H9 (cell line): ENCODE results near the gene TMLHE. TPM values are rescaled to one million over a fixed set of nuclear protein-coding genes. Genes with fewer than 3 reads are reported as not detected.

Experiments used
- DNase-seq: peaks from one replicate; pipeline ENCODE4 v3.0.0-alpha.2; 2017
- H2AFZ ChIP-seq: one replicate; pipeline ENCODE4 v1.6.1; 2013; ENCODE audit warnings: mild to moderate bottlenecking, low read length, control low read depth, moderate library complexity
- H2AK5ac ChIP-seq: 2 replicates; pipeline ENCODE4 v1.6.1; 2013; ENCODE audit warnings: low read length, control low read depth, mixed read lengths; ENCODE audit not compliant: insufficient read length
- H2BK120ac ChIP-seq: one replicate; pipeline ENCODE4 v1.6.1; 2013; ENCODE audit warnings: low read depth, mild to moderate bottlenecking, low read length, control low read depth, inconsistent platforms; ENCODE audit not compliant: poor library complexity, severe bottlenecking
- H2BK12ac ChIP-seq: 2 replicates; pipeline ENCODE4 v1.6.1; 2013; ENCODE audit warnings: low read length, control low read depth, mixed read lengths, low read depth; ENCODE audit not compliant: insufficient read length
- H2BK15ac ChIP-seq: 2 replicates; pipeline ENCODE4 v1.6.1; 2013; ENCODE audit warnings: low read depth, low read length, control low read depth
- H2BK20ac ChIP-seq: one replicate; pipeline ENCODE4 v1.6.1; 2013; ENCODE audit warnings: low read depth, mild to moderate bottlenecking, low read length, control low read depth, inconsistent platforms; ENCODE audit not compliant: poor library complexity, severe bottlenecking
- H2BK5ac ChIP-seq: 2 replicates; pipeline ENCODE4 v1.6.1; 2013; ENCODE audit warnings: low read length, control low read depth, mixed read lengths; ENCODE audit not compliant: insufficient read length
- H3K14ac ChIP-seq: 2 replicates; pipeline ENCODE4 v1.6.1; 2013; ENCODE audit warnings: low read length, control low read depth; ENCODE audit not compliant: insufficient read depth
- H3K18ac ChIP-seq: 2 replicates; pipeline ENCODE4 v1.6.1; 2013; ENCODE audit warnings: low read depth, mild to moderate bottlenecking, mixed read lengths, low read length, control low read depth; ENCODE audit not compliant: insufficient read length
- H3K23ac ChIP-seq: 2 replicates; pipeline ENCODE4 v1.6.1; 2013; ENCODE audit warnings: low read length, control low read depth, mixed read lengths, low read depth; ENCODE audit not compliant: insufficient read length
- H3K23me2 ChIP-seq: 2 replicates; pipeline ENCODE4 v1.6.1; 2013; ENCODE audit warnings: low read depth, mild to moderate bottlenecking, mixed read lengths, low read length, control low read depth; ENCODE audit not compliant: insufficient read length, poor library complexity, severe bottlenecking
- H3K27ac ChIP-seq: 2 replicates; pipeline ENCODE4 v1.5.1; 2013; ENCODE audit warnings: low read length, control low read depth, mixed read lengths, low read depth; ENCODE audit not compliant: insufficient read length
- H3K27me3 ChIP-seq: 2 replicates; pipeline ENCODE4 v1.6.1; 2013; ENCODE audit warnings: low read length, control low read depth, inconsistent platforms; ENCODE audit not compliant: insufficient read depth
- H3K4ac ChIP-seq: 2 replicates; pipeline ENCODE4 v1.6.1; 2013; ENCODE audit warnings: low read depth, mild to moderate bottlenecking, control low read depth, inconsistent platforms, low read length, moderate library complexity
- H3K4me1 ChIP-seq: 2 replicates; pipeline ENCODE4 v1.6.1; 2013; ENCODE audit warnings: low read length, control low read depth, inconsistent platforms; ENCODE audit not compliant: insufficient read depth
- H3K4me2 ChIP-seq: 2 replicates; pipeline ENCODE4 v1.6.1; 2013; ENCODE audit warnings: low read length, control low read depth, mixed read lengths; ENCODE audit not compliant: insufficient read length, insufficient read depth
- H3K56ac ChIP-seq: 2 replicates; pipeline ENCODE4 v1.6.1; 2013; ENCODE audit warnings: low read depth, mild to moderate bottlenecking, mixed read lengths, low read length, control low read depth; ENCODE audit not compliant: insufficient read length
- H3K79me1 ChIP-seq: 2 replicates; pipeline ENCODE4 v1.6.1; 2013; ENCODE audit warnings: low read depth, mild to moderate bottlenecking, moderate library complexity, low read length, control low read depth, inconsistent platforms; ENCODE audit not compliant: insufficient read depth, poor library complexity, severe bottlenecking
- H3K79me2 ChIP-seq: 2 replicates; pipeline ENCODE4 v1.6.1; 2013; ENCODE audit warnings: low read length, control low read depth, inconsistent platforms; ENCODE audit not compliant: insufficient read depth
- H3K9ac ChIP-seq: 2 replicates; pipeline ENCODE4 v1.6.1; 2013; ENCODE audit warnings: low read length, control low read depth, mixed read lengths; ENCODE audit not compliant: insufficient read length; ENCODE audit errors: extremely low read depth
- H3K9me3 ChIP-seq: one replicate; pipeline ENCODE4 v1.6.1; 2013; ENCODE audit warnings: low read depth, low read length, inconsistent platforms; ENCODE audit not compliant: control insufficient read depth
- H3T11ph ChIP-seq: one replicate; pipeline ENCODE4 v1.6.1; 2013; ENCODE audit warnings: mild to moderate bottlenecking, low read length, control low read depth, inconsistent platforms
- H4K20me1 ChIP-seq: one replicate; pipeline ENCODE4 v1.6.1; 2013; ENCODE audit not compliant: control insufficient read depth, insufficient read length, insufficient read depth
- H4K5ac ChIP-seq: 2 replicates; pipeline ENCODE4 v1.6.1; 2013; ENCODE audit warnings: low read depth, mild to moderate bottlenecking, mixed read lengths, low read length, control low read depth; ENCODE audit not compliant: insufficient read length
- H4K8ac ChIP-seq: replicated peaks from 2 replicates; pipeline ENCODE4 v1.6.1; 2013; ENCODE audit warnings: low read length, control low read depth, mixed read lengths, low read depth; ENCODE audit not compliant: insufficient read length
- H4K91ac ChIP-seq: 2 replicates; pipeline ENCODE4 v1.6.1; 2013; ENCODE audit warnings: low read depth, mild to moderate bottlenecking, moderate library complexity, mixed read lengths, low read length, control low read depth; ENCODE audit not compliant: insufficient read length
- H3K27ac Mint-ChIP-seq, 3 experiments: 2 replicates in 2 of 3; 3 replicates in 1 of 3; pipeline ENCODE4 v1.8.0; 2020 to 2021; ENCODE audit warnings: mixed read lengths in 3 of 3, mild to moderate bottlenecking in 1 of 3, moderate library complexity in 1 of 3
- H3K27me3 Mint-ChIP-seq: 2 replicates; pipeline ENCODE4 v1.8.0; 2021; ENCODE audit warnings: low read depth, mild to moderate bottlenecking, moderate library complexity, mixed read lengths
- H3K36me3 Mint-ChIP-seq, 3 experiments: 2 replicates in 2 of 3; 3 replicates in 1 of 3; pipeline ENCODE4 v1.8.0; 2020 to 2021; ENCODE audit warnings: low read depth in 3 of 3, mixed read lengths in 3 of 3; ENCODE audit not compliant: insufficient read depth in 1 of 3
- H3K4me1 Mint-ChIP-seq, 2 experiments: 2 replicates each; pipeline ENCODE4 v1.8.0; 2020; ENCODE audit warnings: mixed read lengths in 2 of 2
- H3K4me3 Mint-ChIP-seq, 2 experiments: 2 replicates in 1 of 2; 3 replicates in 1 of 2; pipeline ENCODE4 v1.8.0; 2020 to 2021; ENCODE audit warnings: mild to moderate bottlenecking in 2 of 2, mixed read lengths in 2 of 2, moderate library complexity in 1 of 2
- H3K9me3 Mint-ChIP-seq, 2 experiments: 2 replicates in 1 of 2; 3 replicates in 1 of 2; pipeline ENCODE4 v1.8.0; 2020; ENCODE audit warnings: mild to moderate bottlenecking in 2 of 2, mixed read lengths in 2 of 2, moderate library complexity in 1 of 2
- CTCF ChIP-seq: fragments of 200-600 bp; sonication (generic); conservative IDR thresholded peaks from 3 replicates; pipeline ENCODE4 v1.8.0; 2021; ENCODE audit warnings: antibody characterized with exemption, mild to moderate bottlenecking
- WGBS: extraction: QIAGEN DNeasy Blood & Tissue Kit; methylation state at CpG from one replicate; pipeline ENCODE4 v1.1.7; 2013; ENCODE audit warnings: missing lambda C conversion rate, low lambda C conversion rate, mixed read lengths; ENCODE audit not compliant: insufficient read length; ENCODE audit errors: extremely low coverage; 5-methylcytosine and 5-hydroxymethylcytosine counted together
- total RNA-seq: library from RNA; stranded (reverse); gene quantifications from 2 replicates; pipeline ENCODE4 v1.2.1, GENCODE V29; 2021

TMLHE gene
- total RNA-seq, 1 experiment from 2014 or later: 14.2 TPM

GRCh38 chrX:155563099-155563498 lies 49.7 kb downstream of the TMLHE start:
- Histone ChIP-seq H3K4me2 (no peak overlapping the region), H3K27me3 (no peaks in the 10 kb centered on the region), H2BK15ac (no peak overlapping the region), H2BK5ac (no peak overlapping the region), H3K23me2 (no peaks in the 10 kb centered on the region), H3K9ac (no peak overlapping the region), H4K5ac (no peak overlapping the region), H3K14ac (no peak overlapping the region), H4K8ac (no peak overlapping the region), H3K4ac (no peak overlapping the region), H4K91ac (no peak overlapping the region), H3T11ph (no peak overlapping the region), H3K56ac (no peak overlapping the region), H2BK12ac (no peak overlapping the region), H3K23ac (no peak overlapping the region), H2AFZ (no peak overlapping the region), H3K18ac (no peak overlapping the region), H2BK20ac (no peak overlapping the region), H2BK120ac (no peak overlapping the region), H3K4me1 (no peaks in the 10 kb centered on the region), H2AK5ac (no peak overlapping the region), H3K79me1 (no peaks in the 10 kb centered on the region), H3K27ac (no peak overlapping the region), H4K20me1 (no peaks in the 10 kb centered on the region), H3K9me3 (peaks cover 11% of the 10 kb centered on the region), H3K79me2 (no peaks in the 10 kb centered on the region)
- no peaks in the 10 kb centered on the region for H3K36me3 Mint-ChIP-seq
- no peak overlapping the region for H3K4me3 Mint-ChIP-seq
- no peaks in the 10 kb centered on the region for H3K27me3 Mint-ChIP-seq
- WGBS: no CpG with 5 or more reads among the region's 1 CpG
- H3K27ac Mint-ChIP-seq: no peak overlapping the region
- H3K4me1 Mint-ChIP-seq: peaks cover 0 to under 1% of the 10 kb centered on the region in 2 experiments; a peak in 2 of 4 replicates
- no peak for DNase-seq
- H3K9me3 Mint-ChIP-seq: peaks cover 11 to 18% of the 10 kb centered on the region in 2 experiments
- TF ChIP-seq CTCF: no peak
